Trophoblast cell (in vitro differentiated cells and primary cell): ENCODE measurements around the gene IGF2R.

Experiments used
- DNase-seq, 2 donors: peaks; one replicate each; pipeline ENCODE4 v3.0.0-alpha.2; 2016
- H2AFZ ChIP-seq: 2 replicates; pipeline ENCODE4 v1.6.1; 2013; ENCODE audit warnings: low read length, moderate library complexity, mild to moderate bottlenecking; ENCODE audit not compliant: insufficient read depth, poor library complexity
- H2AK5ac ChIP-seq: 2 replicates; pipeline ENCODE4 v1.6.1; 2013; ENCODE audit warnings: mild to moderate bottlenecking, low read length
- H2BK120ac ChIP-seq: 2 replicates; pipeline ENCODE4 v1.6.1; 2013; ENCODE audit warnings: low read length, mild to moderate bottlenecking, moderate library complexity; ENCODE audit not compliant: insufficient read depth, poor library complexity
- H2BK12ac ChIP-seq: 2 replicates; pipeline ENCODE4 v1.6.1; 2013; ENCODE audit warnings: mild to moderate bottlenecking, low read length, moderate library complexity
- H2BK5ac ChIP-seq: 2 replicates; pipeline ENCODE4 v1.6.1; 2013; ENCODE audit warnings: low read length, low read depth, moderate library complexity, mild to moderate bottlenecking; ENCODE audit not compliant: poor library complexity
- H3K14ac ChIP-seq: 2 replicates; pipeline ENCODE4 v1.6.1; 2013; ENCODE audit warnings: mild to moderate bottlenecking, low read length
- H3K18ac ChIP-seq: 2 replicates; pipeline ENCODE4 v1.6.1; 2013; ENCODE audit warnings: mild to moderate bottlenecking, low read length
- H3K23ac ChIP-seq: 2 replicates; pipeline ENCODE4 v1.6.1; 2013; ENCODE audit warnings: low read length
- H3K27ac ChIP-seq: 2 replicates; pipeline ENCODE4 v1.5.1; 2013; ENCODE audit warnings: low read depth, mild to moderate bottlenecking, inconsistent platforms, low read length, moderate library complexity
- H3K27me3 ChIP-seq: 2 replicates; pipeline ENCODE4 v1.6.1; 2013; ENCODE audit warnings: inconsistent platforms, mild to moderate bottlenecking, low read length, moderate library complexity; ENCODE audit not compliant: insufficient read depth
- H3K36me3 ChIP-seq, 2 experiments: 1 replicate in 1 of 2; 2 replicates in 1 of 2; pipeline ENCODE4 v1.6.1; 2013; ENCODE audit warnings: low read length in 2 of 2, mild to moderate bottlenecking in 2 of 2, moderate library complexity in 1 of 2; ENCODE audit not compliant: insufficient read depth in 2 of 2, control insufficient read depth in 1 of 2
- H3K4ac ChIP-seq: 2 replicates; pipeline ENCODE4 v1.6.1; 2013; ENCODE audit warnings: low read depth, mild to moderate bottlenecking, low read length, moderate library complexity
- H3K4me1 ChIP-seq, 2 experiments: 1 replicate in 1 of 2; 2 replicates in 1 of 2; pipeline ENCODE4 v1.6.1; 2013; ENCODE audit warnings: low read length in 2 of 2, mild to moderate bottlenecking in 2 of 2, moderate library complexity in 1 of 2; ENCODE audit not compliant: insufficient read depth in 2 of 2, control insufficient read depth in 1 of 2
- H3K4me2 ChIP-seq: 2 replicates; pipeline ENCODE4 v1.6.1; 2013; ENCODE audit warnings: inconsistent platforms, mild to moderate bottlenecking, low read length, moderate library complexity
- H3K4me3 ChIP-seq: 2 replicates; pipeline ENCODE4 v1.5.1; 2013; ENCODE audit warnings: mild to moderate bottlenecking, low read depth, low read length, inconsistent platforms
- H3K79me1 ChIP-seq: one replicate; pipeline ENCODE4 v1.6.1; 2013; ENCODE audit warnings: low read length
- H3K79me2 ChIP-seq: 2 replicates; pipeline ENCODE4 v1.6.1; 2013; ENCODE audit warnings: low read length, mild to moderate bottlenecking; ENCODE audit not compliant: control insufficient read depth, insufficient read depth, poor library complexity
- H3K9ac ChIP-seq: 2 replicates; pipeline ENCODE4 v1.6.1; 2013; ENCODE audit warnings: mild to moderate bottlenecking, low read length
- H3K9me3 ChIP-seq: 2 replicates; pipeline ENCODE4 v1.6.1; 2013; ENCODE audit warnings: low read depth, mild to moderate bottlenecking, control low read depth, inconsistent platforms, low read length; ENCODE audit not compliant: insufficient read depth
- H4K12ac ChIP-seq: 2 replicates; pipeline ENCODE4 v1.6.1; 2013; ENCODE audit warnings: low read depth, mild to moderate bottlenecking, low read length, moderate library complexity
- H4K8ac ChIP-seq: 2 replicates; pipeline ENCODE4 v1.6.1; 2013; ENCODE audit warnings: low read depth, mild to moderate bottlenecking, low read length, moderate library complexity
- H4K91ac ChIP-seq: one replicate; pipeline ENCODE4 v1.6.1; 2013; ENCODE audit warnings: low read depth, mild to moderate bottlenecking, low read length, moderate library complexity
- WGBS: extraction: QIAGEN DNeasy Blood & Tissue Kit; methylation state at CpG from one replicate; pipeline ENCODE4 v1.1.7; 2013; ENCODE audit warnings: missing lambda C conversion rate; ENCODE audit not compliant: insufficient read length, insufficient coverage; ENCODE audit errors: extremely low coverage; 5-methylcytosine and 5-hydroxymethylcytosine counted together

The IGF2R gene

DNA sequence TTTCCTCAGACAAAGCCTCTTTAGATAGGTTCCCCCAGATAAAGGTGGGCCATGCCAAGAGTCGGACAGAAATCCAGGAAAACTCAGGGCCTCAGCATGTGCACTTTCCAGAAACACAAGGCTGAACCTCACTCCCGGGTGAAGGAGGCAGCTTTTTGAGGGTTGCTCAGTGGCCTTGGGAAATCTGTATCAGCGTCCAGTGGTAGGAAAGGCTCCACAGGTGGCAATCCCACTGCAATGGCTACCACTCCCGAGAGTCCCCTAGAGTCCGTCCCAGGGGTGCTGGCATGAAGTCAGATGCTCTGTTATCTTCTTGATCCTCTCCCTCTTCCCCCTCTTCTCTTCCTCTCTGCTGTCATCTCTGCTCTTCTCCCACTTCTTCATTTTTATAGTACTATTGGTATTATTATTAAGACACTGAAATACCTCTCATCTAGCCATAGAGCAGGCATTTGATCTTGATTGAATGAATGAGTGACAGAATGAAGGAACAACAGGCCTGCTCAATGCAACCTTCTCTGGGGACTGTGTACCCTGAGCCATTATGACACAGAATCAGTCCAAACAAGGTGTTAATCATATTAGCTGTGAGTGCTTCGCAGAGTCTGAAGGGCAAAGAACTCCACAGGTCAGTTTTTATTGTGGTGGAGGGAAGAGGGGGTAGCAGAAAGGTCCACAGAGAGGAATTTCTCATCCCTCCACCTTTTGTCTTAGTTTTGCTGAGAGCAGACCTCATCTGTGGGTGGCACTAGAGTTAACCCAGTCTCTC lies 166.1 kb downstream of the IGF2R start:
- no peak for DNase-seq
- no peak overlapping the region for H2AK5ac ChIP-seq
- no peaks in the 10 kb centered on the region for H3K27me3 ChIP-seq
- H3K18ac ChIP-seq = no peak overlapping the region
- no peak overlapping the region for H2BK5ac ChIP-seq
- H3K4ac ChIP-seq = no peak overlapping the region
- H3K14ac ChIP-seq = no peak overlapping the region
- H3K23ac ChIP-seq = no peak overlapping the region
- no peak overlapping the region for H4K12ac ChIP-seq
- H2BK12ac ChIP-seq = no peak overlapping the region
- no peak overlapping the region for H2BK120ac ChIP-seq
- no peak overlapping the region for H3K4me3 ChIP-seq
- no peaks in the 10 kb centered on the region for H3K79me2 ChIP-seq
- no peak overlapping the region for H3K27ac ChIP-seq
- no peaks in the 10 kb centered on the region for H3K79me1 ChIP-seq
- no peak overlapping the region for H3K4me2 ChIP-seq
- no CpG with 5 or more reads among the region's 6 CpGs for WGBS
- H4K8ac ChIP-seq = no peak overlapping the region
- H4K91ac ChIP-seq = no peak overlapping the region
- H3K4me1 ChIP-seq = peaks cover 6 to 9% of the 10 kb centered on the region in 2 experiments
- H2AFZ ChIP-seq = no peak overlapping the region
- no peak overlapping the region for H3K9ac ChIP-seq
- peaks cover 0 to 2% of the 10 kb centered on the region in 2 experiments for H3K36me3 ChIP-seq
- H3K9me3 ChIP-seq = peaks cover 1% of the 10 kb centered on the region

DNA sequence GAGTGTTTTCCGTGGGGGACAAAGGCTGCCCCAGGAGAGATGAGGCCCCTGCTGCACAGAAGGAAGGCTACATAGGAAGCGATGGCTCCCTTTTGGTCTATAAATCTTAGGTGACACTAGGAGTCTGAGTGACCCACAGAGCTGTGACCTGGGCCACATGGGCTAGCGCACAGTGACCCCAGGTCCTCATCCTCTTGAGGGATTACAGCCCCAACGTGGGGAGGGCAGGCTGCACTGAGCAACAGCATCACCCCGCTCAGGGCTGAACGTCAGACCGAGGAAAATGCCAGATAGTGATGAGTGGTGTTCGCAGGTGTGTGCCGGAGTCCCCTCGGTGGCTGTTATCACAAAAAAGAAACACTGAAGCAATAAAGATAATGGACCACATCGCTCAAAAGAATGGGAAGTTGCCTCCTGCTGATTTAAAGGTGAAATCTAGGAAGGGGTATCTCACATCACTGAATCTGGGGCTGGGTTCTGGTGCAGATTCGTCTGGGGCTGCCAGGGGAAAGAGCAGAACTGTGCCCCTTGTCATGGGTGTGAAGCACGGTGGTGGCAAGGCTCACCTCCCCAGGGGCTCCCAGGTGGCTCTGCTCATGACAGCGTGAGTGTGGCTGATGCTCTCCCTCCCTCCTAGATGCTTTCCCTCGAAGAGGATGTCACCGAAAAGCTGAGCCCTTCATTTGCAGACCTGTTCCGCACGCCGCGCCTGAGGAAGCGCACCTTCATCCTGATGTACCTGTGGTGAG lies 167.2 kb downstream of the IGF2R start:
- Histone ChIP-seq H2BK5ac (no peak overlapping the region), H2BK12ac (no peak overlapping the region), H4K91ac (no peak overlapping the region), H4K8ac (no peak overlapping the region), H4K12ac (no peak overlapping the region), H3K9me3 (peaks cover 1% of the 10 kb centered on the region), H3K14ac (no peak overlapping the region), H2BK120ac (no peak overlapping the region), H3K18ac (no peak overlapping the region), H3K27ac (no peak overlapping the region), H3K4me2 (no peak overlapping the region), H3K4ac (no peak overlapping the region), H3K9ac (no peak overlapping the region), H2AFZ (no peak overlapping the region), H3K79me1 (no peaks in the 10 kb centered on the region), H2AK5ac (no peak overlapping the region), H3K27me3 (no peaks in the 10 kb centered on the region), H3K36me3 (peaks cover 0 to 2% of the 10 kb centered on the region in 2 experiments), H3K79me2 (no peaks in the 10 kb centered on the region), H3K4me3 (no peak overlapping the region), H3K4me1 (peaks cover 6 to 9% of the 10 kb centered on the region in 2 experiments), H3K23ac (no peak overlapping the region)
- no CpG with 5 or more reads among the region's 21 CpGs for WGBS
- DNase-seq = no peak

DNA sequence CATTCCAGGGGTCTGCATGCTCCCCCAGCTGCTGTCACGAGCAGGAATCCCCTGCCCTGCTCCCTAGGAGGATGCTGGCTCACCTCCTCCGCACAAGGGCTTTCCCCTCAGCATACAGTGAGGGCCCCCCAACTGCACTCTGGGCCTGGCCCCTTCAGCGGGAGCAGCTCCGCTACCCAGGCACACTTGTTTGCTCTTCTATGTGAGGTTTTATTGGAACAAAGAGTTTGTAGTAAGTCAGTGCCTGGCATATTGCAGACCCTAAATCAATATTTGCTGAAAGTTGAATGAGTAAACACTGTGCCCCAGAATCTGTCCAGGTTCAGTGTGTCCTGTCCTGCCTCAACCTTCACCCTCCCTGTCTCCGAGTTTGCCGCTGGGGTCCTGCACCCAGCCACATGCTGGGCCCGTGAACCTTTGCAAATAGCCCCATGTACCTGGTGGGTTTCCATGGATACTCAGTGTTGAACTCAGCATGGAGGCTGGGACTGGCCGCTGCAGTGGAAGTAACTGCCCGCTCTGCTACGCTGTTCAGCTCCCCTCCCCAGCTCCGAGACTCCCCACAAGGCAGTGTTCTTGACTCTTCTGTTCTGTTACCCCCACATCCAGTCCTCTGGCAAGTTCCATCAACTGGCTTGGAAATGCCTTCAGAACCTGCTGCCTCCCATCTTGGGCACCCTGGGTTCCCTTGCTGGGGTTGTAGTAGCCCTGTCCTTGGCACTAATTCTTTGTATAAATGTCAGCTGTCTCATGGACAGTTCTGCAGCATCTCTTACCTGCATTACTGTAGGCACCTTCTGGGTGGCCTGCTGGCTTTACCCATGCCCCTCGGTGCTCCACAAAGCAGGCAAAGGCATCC lies 168.5 kb downstream of the IGF2R start:
- Histone ChIP-seq H3K27ac (no peak overlapping the region), H4K8ac (no peak overlapping the region), H4K12ac (no peak overlapping the region), H2AFZ (no peak overlapping the region), H2BK120ac (no peak overlapping the region), H3K23ac (no peak overlapping the region), H3K79me1 (no peaks in the 10 kb centered on the region), H3K4ac (no peak overlapping the region), H3K27me3 (no peaks in the 10 kb centered on the region), H3K9ac (no peak overlapping the region), H3K79me2 (no peaks in the 10 kb centered on the region), H3K14ac (no peak overlapping the region), H3K4me1 (peaks cover 6 to 9% of the 10 kb centered on the region in 2 experiments), H3K36me3 (peaks cover 0 to 2% of the 10 kb centered on the region in 2 experiments), H3K9me3 (peaks cover 1% of the 10 kb centered on the region), H4K91ac (no peak overlapping the region), H2BK12ac (no peak overlapping the region), H2BK5ac (no peak overlapping the region), H3K4me3 (no peak overlapping the region), H3K18ac (no peak overlapping the region), H2AK5ac (no peak overlapping the region), H3K4me2 (no peak overlapping the region)
- no peak for DNase-seq
- no CpG with 5 or more reads among the region's 12 CpGs for WGBS
